PC-9 (cell line): ENCODE results near the gene BMP5.

Experiments used
- EZH2 ChIP-seq: fragments of 200-600 bp; sonication (generic); IDR thresholded peaks from 2 replicates; pipeline ENCODE4 v1.8.0; 2017; ENCODE audit warnings: antibody characterized with exemption, low read depth
- TF ChIP-seq, protein P1 (sequence below): fragments of 200-600 bp; sonication (generic); conservative IDR thresholded peaks from 2 replicates; pipeline ENCODE4 v1.6.1; 2017; ENCODE audit warnings: mixed run types, antibody characterized with exemption, mild to moderate bottlenecking, moderate library complexity

- TF ChIP-seq, protein P1, sequence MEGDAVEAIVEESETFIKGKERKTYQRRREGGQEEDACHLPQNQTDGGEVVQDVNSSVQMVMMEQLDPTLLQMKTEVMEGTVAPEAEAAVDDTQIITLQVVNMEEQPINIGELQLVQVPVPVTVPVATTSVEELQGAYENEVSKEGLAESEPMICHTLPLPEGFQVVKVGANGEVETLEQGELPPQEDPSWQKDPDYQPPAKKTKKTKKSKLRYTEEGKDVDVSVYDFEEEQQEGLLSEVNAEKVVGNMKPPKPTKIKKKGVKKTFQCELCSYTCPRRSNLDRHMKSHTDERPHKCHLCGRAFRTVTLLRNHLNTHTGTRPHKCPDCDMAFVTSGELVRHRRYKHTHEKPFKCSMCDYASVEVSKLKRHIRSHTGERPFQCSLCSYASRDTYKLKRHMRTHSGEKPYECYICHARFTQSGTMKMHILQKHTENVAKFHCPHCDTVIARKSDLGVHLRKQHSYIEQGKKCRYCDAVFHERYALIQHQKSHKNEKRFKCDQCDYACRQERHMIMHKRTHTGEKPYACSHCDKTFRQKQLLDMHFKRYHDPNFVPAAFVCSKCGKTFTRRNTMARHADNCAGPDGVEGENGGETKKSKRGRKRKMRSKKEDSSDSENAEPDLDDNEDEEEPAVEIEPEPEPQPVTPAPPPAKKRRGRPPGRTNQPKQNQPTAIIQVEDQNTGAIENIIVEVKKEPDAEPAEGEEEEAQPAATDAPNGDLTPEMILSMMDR = no peak
- no peak for TF ChIP-seq EZH2
Observed at GRCh38 chr6:55798571-55798970, 76.8 kb downstream of the BMP5 start.
